Lung (tissue), 12 donors: ENCODE measurements around the gene SORL1. TPM values are rescaled to one million over a fixed set of nuclear protein-coding genes. Genes with fewer than 3 reads are reported as not detected.

Experiments used
- ATAC-seq: fragments of 200-7000 bp; cut with Tn5 transposase; one replicate; pipeline ENCODE4 v1.9.1; 2020; ENCODE audit warnings: moderate number of reproducible peaks; ENCODE audit not compliant: insufficient read depth, low FRiP score
- DNase-seq, 3 donors: peaks; one replicate each; pipeline ENCODE4 v3.0.0-alpha.2; 2013 to 2017
- H3K27ac ChIP-seq, 2 donors: one replicate each; pipeline ENCODE4 v1.5.1; 2013; ENCODE audit warnings: mild to moderate bottlenecking in 2 of 2, moderate library complexity in 2 of 2, control low read depth in 1 of 2, inconsistent platforms in 1 of 2, low read depth in 1 of 2, low read length in 1 of 2
- H3K27me3 ChIP-seq, 3 donors: one replicate each; pipeline ENCODE4 v1.5.1; 2013; ENCODE audit warnings: low read length in 2 of 3; ENCODE audit not compliant: control insufficient read depth in 3 of 3, insufficient read depth in 3 of 3
- H3K36me3 ChIP-seq, 4 donors: one replicate each; pipeline ENCODE4 v1.5.1; 2013; ENCODE audit warnings: low read length in 4 of 4, mild to moderate bottlenecking in 1 of 4, moderate library complexity in 1 of 4; ENCODE audit not compliant: control insufficient read depth in 4 of 4, insufficient read depth in 4 of 4
- H3K4me1 ChIP-seq, 5 donors: one replicate each; pipeline ENCODE4 v1.5.1; 2013; ENCODE audit warnings: low read length in 5 of 5, mild to moderate bottlenecking in 2 of 5, moderate library complexity in 1 of 5; ENCODE audit not compliant: control insufficient read depth in 5 of 5, insufficient read depth in 5 of 5
- H3K4me3 ChIP-seq: one replicate; pipeline ENCODE4 v1.5.1; 2013; ENCODE audit warnings: mild to moderate bottlenecking, control low read depth, moderate library complexity
- H3K9ac ChIP-seq, 2 donors: one replicate each; pipeline ENCODE4 v1.5.1; 2013; ENCODE audit warnings: low read length in 2 of 2, control low read depth in 1 of 2; ENCODE audit not compliant: insufficient read depth in 1 of 2
- H3K9me3 ChIP-seq, 4 donors: one replicate each; pipeline ENCODE4 v1.5.1; 2013; ENCODE audit warnings: low read length in 3 of 4, mild to moderate bottlenecking in 1 of 4, moderate library complexity in 1 of 4; ENCODE audit not compliant: control insufficient read depth in 4 of 4, insufficient read depth in 3 of 4
- CTCF ChIP-seq: IDR thresholded peaks from 2 replicates; pipeline ENCODE4 v1.5.1; 2012; ENCODE audit warnings: mild to moderate bottlenecking; ENCODE audit errors: control extremely low read depth, extremely low read depth
- WGBS, 2 donors: extraction: QIAGEN DNeasy Blood & Tissue Kit; methylation state at CpG; one replicate each; pipeline ENCODE4 v1.1.7; 2013; 5-methylcytosine and 5-hydroxymethylcytosine counted together
- polyA plus RNA-seq, 2 donors: library from polyadenylated mRNA; stranded (reverse); fragments of 200-250 nt; gene quantifications; one replicate each; pipeline ENCODE4 v1.2.1, GENCODE V29; 2013
- total RNA-seq, 2 donors: library from RNA; depleted of rRNA in 1 of 2; stranded (reverse); fragments of >200 nt in 1 of 2; gene quantifications; one replicate each; pipeline ENCODE4 v1.2.1, GENCODE V29; 2014 to 2021
- donor health status: control.
- donor health status: control.
- donor health status: Bipolar disorder and iron deficiency.
- donor health status: healthy.
- donor health status: DM: yes; HTN: yes; CAD: no.

Gene SORL1
- total and polyA plus RNA-seq, 4 donors: 1.9 to 67.0 (median 49.2) TPM

- no peak for TF ChIP-seq CTCF
- H3K36me3 ChIP-seq: no peaks in the 10 kb centered on the region
- DNase-seq (no peak), ATAC-seq (no peak)
- H3K4me3 ChIP-seq: no peak overlapping the region
- no peaks in the 10 kb centered on the region for H3K27me3 ChIP-seq
- H3K9me3 ChIP-seq: no peaks in the 10 kb centered on the region
- peaks cover 0 to 17% (median 5%) of the 10 kb centered on the region in 5 donors for H3K4me1 ChIP-seq
- 93% methylated on average over 3 of the region's 3 CpGs for WGBS, 2 donors
- no peak overlapping the region for H3K27ac ChIP-seq
- H3K9ac ChIP-seq: no peak overlapping the region
Measured at GRCh38 chr11:121659811-121660210, 207.7 kb downstream of the SORL1 start.

- Histone ChIP-seq H3K27ac (no peak overlapping the region), H3K9me3 (peaks cover 0 to 3% (median 0%) of the 10 kb centered on the region in 4 donors), H3K4me3 (no peak overlapping the region), H3K9ac (no peak overlapping the region), H3K4me1 (peaks cover 0 to 2% (median 0%) of the 10 kb centered on the region in 5 donors), H3K27me3 (no peaks in the 10 kb centered on the region), H3K36me3 (no peaks in the 10 kb centered on the region)
- WGBS, 2 donors: 65 to 70% methylated on average over 4 of the region's 4 CpGs
- ATAC-seq (no peak), DNase-seq (no peak)
- no peak for TF ChIP-seq CTCF
Measured at GRCh38 chr11:121661880-121662486, 209.9 kb downstream of the SORL1 start.

- DNase-seq (no peak), ATAC-seq (no peak)
- no peak overlapping the region for H3K4me3 ChIP-seq
- no peak for TF ChIP-seq CTCF
- no peak overlapping the region for H3K9ac ChIP-seq
- peaks cover 0 to 3% (median 0%) of the 10 kb centered on the region in 4 donors for H3K9me3 ChIP-seq
- no peaks in the 10 kb centered on the region for H3K36me3 ChIP-seq
- no peaks in the 10 kb centered on the region for H3K4me1 ChIP-seq
- H3K27ac ChIP-seq: no peak overlapping the region
- no peaks in the 10 kb centered on the region for H3K27me3 ChIP-seq
Measured at GRCh38 chr11:121664144-121664543, 212.0 kb downstream of the SORL1 start.
